OCI-LY1 (cell line): ENCODE results near the gene MAD1L1.
"Not testable (repeated sequence)": the region's sequence is repeated elsewhere in the genome, so short reads cannot be mapped to it uniquely, and the experiment has no call there.

Experiments used
- H2AFZ ChIP-seq: fragments of 200-600 bp; sonication (generic), shearing (Covaris generic); 2 replicates; pipeline ENCODE4 v1.6.0; 2014; ENCODE audit warnings: antibody characterized with exemption, mild to moderate bottlenecking, low read length
- H3F3A ChIP-seq: fragments of 200-600 bp; sonication (generic), shearing (Covaris generic); 2 replicates; pipeline ENCODE4 v1.6.0; 2014; ENCODE audit warnings: mild to moderate bottlenecking, antibody characterized with exemption, low read length, moderate library complexity; ENCODE audit not compliant: insufficient read depth
- H3K27ac ChIP-seq: fragments of 200-600 bp; sonication (generic); 2 replicates; pipeline ENCODE4 v1.5.1; 2014; ENCODE audit warnings: low read length, mixed run types, mild to moderate bottlenecking, low read depth; ENCODE audit not compliant: poor library complexity, severe bottlenecking
- H3K27me3 ChIP-seq: fragments of 200-600 bp; sonication (generic); 2 replicates; pipeline ENCODE4 v1.6.0; 2014; ENCODE audit warnings: antibody characterized with exemption, mild to moderate bottlenecking, low read length, moderate library complexity; ENCODE audit not compliant: insufficient read depth
- H3K36me3 ChIP-seq: fragments of 200-600 bp; sonication (generic); 2 replicates; pipeline ENCODE4 v1.6.1; 2014; ENCODE audit warnings: mild to moderate bottlenecking, antibody characterized with exemption, low read length, moderate library complexity, mixed read lengths; ENCODE audit not compliant: insufficient read depth
- H3K4me1 ChIP-seq: fragments of 200-600 bp; sonication (generic); 2 replicates; pipeline ENCODE4 v1.5.1; 2014; ENCODE audit warnings: mild to moderate bottlenecking, low read length, moderate library complexity; ENCODE audit not compliant: insufficient read depth, severe bottlenecking
- H3K4me2 ChIP-seq: fragments of 200-600 bp; sonication (generic), shearing (Covaris generic); 2 replicates; pipeline ENCODE4 v1.6.1; 2014; ENCODE audit warnings: low read length
- H3K4me3 ChIP-seq: fragments of 200-600 bp; sonication (generic); 2 replicates; pipeline ENCODE4 v1.5.1; 2014; ENCODE audit warnings: low read length, low read depth, mild to moderate bottlenecking, mixed read lengths; ENCODE audit not compliant: poor library complexity, severe bottlenecking
- H3K79me2 ChIP-seq: fragments of 200-600 bp; shearing (Covaris generic); 2 replicates; pipeline ENCODE4 v1.6.1; 2016; ENCODE audit warnings: mixed run types, low read length, mixed read lengths; ENCODE audit not compliant: insufficient read depth
- H3K9ac ChIP-seq: fragments of 200-600 bp; sonication (generic), shearing (Covaris generic); 2 replicates; pipeline ENCODE4 v1.6.1; 2014; ENCODE audit warnings: mild to moderate bottlenecking, low read length, mixed read lengths
- H3K9me2 ChIP-seq: fragments of 200-600 bp; sonication (generic), shearing (Covaris generic); 2 replicates; pipeline ENCODE4 v1.6.1; 2014; ENCODE audit warnings: low read depth, mild to moderate bottlenecking, low read length, mixed read lengths
- H3K9me3 ChIP-seq: fragments of 200-600 bp; shearing (Covaris generic); 2 replicates; pipeline ENCODE4 v1.6.1; 2014; ENCODE audit warnings: low read length, mixed read lengths
- H4K20me1 ChIP-seq: fragments of 200-600 bp; sonication (generic), shearing (Covaris generic); 2 replicates; pipeline ENCODE4 v1.6.0; 2016; ENCODE audit warnings: mild to moderate bottlenecking, low read length; ENCODE audit not compliant: insufficient read depth
- EZH2 ChIP-seq: fragments of 200-600 bp; sonication (generic), shearing (Covaris generic); IDR thresholded peaks from 2 replicates; pipeline ENCODE4 v1.8.0; 2017; ENCODE audit warnings: borderline replicate concordance, mixed run types, mild to moderate bottlenecking, antibody characterized with exemption, low read length, moderate library complexity, mixed read lengths
- TF ChIP-seq, protein P1 (sequence below): fragments of 200-600 bp; sonication (generic), shearing (Covaris generic); IDR thresholded peaks from 2 replicates; pipeline ENCODE4 v1.5.1; 2017; ENCODE audit warnings: mild to moderate bottlenecking, antibody characterized with exemption, low read length, moderate library complexity, mixed read lengths

MAD1L1 gene

DNA sequence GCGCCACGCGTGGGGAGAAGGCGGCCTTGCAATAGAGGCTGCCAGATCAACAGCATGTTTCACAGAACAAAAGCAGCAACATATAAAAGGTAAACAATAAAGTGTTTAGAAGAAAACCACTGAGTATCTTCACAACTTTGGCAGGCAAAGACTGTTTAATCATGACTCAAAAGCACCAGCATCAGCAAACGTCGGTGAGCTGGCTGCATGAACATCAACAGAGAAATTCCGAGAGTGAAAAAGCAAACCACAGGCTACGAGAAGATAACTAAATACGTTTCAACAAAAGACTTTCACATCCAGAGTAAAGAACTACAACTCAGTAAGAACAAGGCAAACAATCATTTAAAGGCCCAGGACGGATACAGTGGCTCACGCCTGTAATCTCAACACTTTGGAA lies 172.0 kb downstream of the MAD1L1 start:
- peaks cover 29% of the 10 kb centered on the region for H3K4me1 ChIP-seq

DNA sequence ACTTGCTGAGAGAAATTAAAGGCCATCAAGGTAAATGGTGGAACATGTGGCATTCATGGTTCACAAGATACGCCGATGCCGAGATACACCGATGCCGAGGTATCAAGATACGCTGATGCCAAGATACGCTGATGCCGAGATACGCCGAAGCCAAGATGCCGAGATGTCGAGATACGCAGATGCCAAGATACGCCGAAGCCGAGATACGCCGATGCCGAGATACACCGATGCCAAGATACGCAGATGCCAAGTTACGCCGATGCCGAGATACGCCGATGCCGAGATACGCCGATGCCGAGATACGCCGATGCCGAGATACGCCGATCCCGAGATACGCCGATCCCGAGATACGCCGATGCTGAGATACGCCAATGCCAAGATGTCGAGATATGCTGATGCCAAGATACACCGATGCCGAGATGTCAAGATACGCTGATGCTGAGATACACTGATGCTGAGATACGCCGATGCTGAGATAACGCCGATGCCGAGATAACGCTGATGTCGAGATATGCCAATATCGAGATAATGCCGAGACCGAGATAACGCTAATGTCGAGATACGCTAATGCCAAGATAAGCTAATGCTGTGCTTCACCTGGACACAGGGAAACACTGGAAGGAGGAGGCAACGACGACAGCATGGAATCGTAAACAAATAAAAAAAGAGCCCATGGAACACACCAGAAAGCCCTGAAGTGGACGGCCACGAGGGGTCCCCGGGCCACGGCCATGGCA lies 172.6 kb downstream of the MAD1L1 start:
- no peak overlapping the region for H3K27ac ChIP-seq
- no peaks in the 10 kb centered on the region for H3K27me3 ChIP-seq
- no peaks in the 10 kb centered on the region for H4K20me1 ChIP-seq
- no peak overlapping the region for H2AFZ ChIP-seq
- H3K9ac ChIP-seq, result no peak overlapping the region
- peaks cover 25% of the 10 kb centered on the region for H3K4me1 ChIP-seq
- no peak overlapping the region for H3K4me3 ChIP-seq
- TF ChIP-seq EZH2, result no peak
- TF ChIP-seq, protein P1, sequence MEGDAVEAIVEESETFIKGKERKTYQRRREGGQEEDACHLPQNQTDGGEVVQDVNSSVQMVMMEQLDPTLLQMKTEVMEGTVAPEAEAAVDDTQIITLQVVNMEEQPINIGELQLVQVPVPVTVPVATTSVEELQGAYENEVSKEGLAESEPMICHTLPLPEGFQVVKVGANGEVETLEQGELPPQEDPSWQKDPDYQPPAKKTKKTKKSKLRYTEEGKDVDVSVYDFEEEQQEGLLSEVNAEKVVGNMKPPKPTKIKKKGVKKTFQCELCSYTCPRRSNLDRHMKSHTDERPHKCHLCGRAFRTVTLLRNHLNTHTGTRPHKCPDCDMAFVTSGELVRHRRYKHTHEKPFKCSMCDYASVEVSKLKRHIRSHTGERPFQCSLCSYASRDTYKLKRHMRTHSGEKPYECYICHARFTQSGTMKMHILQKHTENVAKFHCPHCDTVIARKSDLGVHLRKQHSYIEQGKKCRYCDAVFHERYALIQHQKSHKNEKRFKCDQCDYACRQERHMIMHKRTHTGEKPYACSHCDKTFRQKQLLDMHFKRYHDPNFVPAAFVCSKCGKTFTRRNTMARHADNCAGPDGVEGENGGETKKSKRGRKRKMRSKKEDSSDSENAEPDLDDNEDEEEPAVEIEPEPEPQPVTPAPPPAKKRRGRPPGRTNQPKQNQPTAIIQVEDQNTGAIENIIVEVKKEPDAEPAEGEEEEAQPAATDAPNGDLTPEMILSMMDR, result no peak
- peaks cover 20% of the 10 kb centered on the region for H3K36me3 ChIP-seq
- no peak overlapping the region for H3K4me2 ChIP-seq
- H3K9me2 ChIP-seq, result no peaks in the 10 kb centered on the region
- no peaks in the 10 kb centered on the region for H3K79me2 ChIP-seq
- no peaks in the 10 kb centered on the region for H3F3A ChIP-seq
- peaks cover 11% of the 10 kb centered on the region for H3K9me3 ChIP-seq

More for the DNA sequence above, 172.0 kb downstream of the MAD1L1 start:
- H3K4me2 ChIP-seq, result no peak overlapping the region
- no peaks in the 10 kb centered on the region for H3K9me2 ChIP-seq
- H3K9ac ChIP-seq, result no peak overlapping the region
- H3K9me3 ChIP-seq, result peaks cover 11% of the 10 kb centered on the region
- no peaks in the 10 kb centered on the region for H4K20me1 ChIP-seq
- no peak overlapping the region for H2AFZ ChIP-seq
- TF ChIP-seq, protein P1, result no peak
- no peak for TF ChIP-seq EZH2
- peaks cover 22% of the 10 kb centered on the region for H3K36me3 ChIP-seq
- no peaks in the 10 kb centered on the region for H3F3A ChIP-seq
- no peak overlapping the region for H3K27ac ChIP-seq
- H3K4me3 ChIP-seq, result no peak overlapping the region
- H3K27me3 ChIP-seq, result no peaks in the 10 kb centered on the region
- H3K79me2 ChIP-seq, result no peaks in the 10 kb centered on the region

DNA sequence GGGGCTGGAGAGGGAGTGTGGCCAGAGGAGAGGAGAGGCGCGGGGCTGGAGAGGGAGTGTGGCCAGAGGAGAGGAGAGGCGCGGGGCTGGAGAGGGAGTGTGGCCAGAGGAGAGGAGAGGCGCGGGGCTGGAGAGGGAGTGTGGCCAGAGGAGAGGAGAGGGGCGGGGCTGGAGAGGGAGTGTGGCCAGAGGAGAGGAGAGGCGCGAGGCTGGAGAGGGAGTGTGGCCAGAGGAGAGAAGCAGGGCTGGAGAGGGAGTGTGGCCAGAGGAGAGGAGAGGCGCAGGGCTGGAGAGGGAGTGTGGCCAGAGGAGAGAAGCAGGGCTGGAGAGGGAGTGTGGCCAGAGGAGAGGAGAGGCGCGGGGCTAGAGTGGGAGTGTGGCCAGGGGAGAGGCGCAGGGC lies 174.5 kb downstream of the MAD1L1 start:
- H3F3A ChIP-seq, H3K79me2 ChIP-seq, H3K4me3 ChIP-seq, H2AFZ ChIP-seq, H3K27ac ChIP-seq, H3K9ac ChIP-seq, H4K20me1 ChIP-seq, H3K4me2 ChIP-seq, H3K4me1 ChIP-seq, H3K27me3 ChIP-seq, H3K9me2 ChIP-seq: not testable (repeated sequence)
- peaks cover 11% of the 10 kb centered on the region for H3K9me3 ChIP-seq
- H3K36me3 ChIP-seq, result peaks cover 14% of the 10 kb centered on the region

DNA sequence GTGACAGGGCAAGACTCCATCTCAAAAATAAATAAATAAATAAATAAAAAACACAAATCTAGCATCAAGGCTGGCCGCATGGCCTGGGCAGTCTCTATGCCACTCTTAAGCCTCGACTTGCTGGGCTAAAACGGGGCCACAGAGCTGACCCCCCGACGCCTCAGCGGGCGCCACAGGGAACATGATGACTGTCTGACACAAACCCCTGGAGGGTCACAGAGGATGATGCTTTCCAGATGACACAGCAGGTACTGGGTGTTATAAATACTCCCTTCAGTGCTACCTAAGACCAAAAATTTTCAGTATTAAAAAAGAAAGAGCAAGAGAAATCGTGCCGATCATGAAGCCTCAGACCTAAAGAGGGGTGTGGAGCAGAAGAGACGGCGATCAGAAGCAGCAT lies 176.8 kb downstream of the MAD1L1 start:
- no peak overlapping the region for H2AFZ ChIP-seq
- H3F3A ChIP-seq, result no peaks in the 10 kb centered on the region
- H3K27me3 ChIP-seq, result no peaks in the 10 kb centered on the region
- no peaks in the 10 kb centered on the region for H3K9me2 ChIP-seq
- H3K4me2 ChIP-seq, result no peak overlapping the region
- H3K36me3 ChIP-seq, result peaks cover 14% of the 10 kb centered on the region
- no peak overlapping the region for H3K4me3 ChIP-seq
- H3K79me2 ChIP-seq, result no peaks in the 10 kb centered on the region
- peaks cover 4% of the 10 kb centered on the region for H3K4me1 ChIP-seq
- H3K9ac ChIP-seq, result no peak overlapping the region
- no peak overlapping the region for H3K27ac ChIP-seq
- no peaks in the 10 kb centered on the region for H4K20me1 ChIP-seq
- H3K9me3 ChIP-seq, result peaks cover 11% of the 10 kb centered on the region
- TF ChIP-seq, protein P1, result no peak
- TF ChIP-seq EZH2, result no peak
